Activated T-cell treated with anti-CD3 and anti-CD28 coated beads, Interleukin-2, amount 50 U/mL, for 1 hour (primary cell): ENCODE results near the gene SAMD15.
"Not testable (repeated sequence)": the region's sequence is repeated elsewhere in the genome, so short reads cannot be mapped to it uniquely, and the experiment has no call there.

Experiments
- DNase-seq: peaks from one replicate; pipeline ENCODE4 v3.0.0-alpha.2; 2020

The SAMD15 gene

DNA sequence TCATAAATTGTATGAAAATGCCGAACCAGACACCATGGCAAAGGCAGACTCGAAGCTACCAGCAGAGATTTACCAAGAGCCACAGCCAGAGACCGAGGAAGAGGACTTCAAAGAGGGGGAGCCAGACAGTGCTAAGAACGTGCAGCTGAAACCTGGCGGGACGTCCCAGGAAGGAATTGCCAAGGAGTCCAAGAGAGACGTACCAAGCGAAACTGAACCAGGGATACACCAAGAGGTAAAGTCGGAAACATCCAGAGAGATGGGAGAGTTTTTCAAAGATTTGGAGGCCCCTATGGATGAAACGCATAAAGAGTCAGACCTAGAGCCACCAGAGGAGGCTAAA, 294 bp downstream of the SAMD15 start:
- no peak for DNase-seq

DNA sequence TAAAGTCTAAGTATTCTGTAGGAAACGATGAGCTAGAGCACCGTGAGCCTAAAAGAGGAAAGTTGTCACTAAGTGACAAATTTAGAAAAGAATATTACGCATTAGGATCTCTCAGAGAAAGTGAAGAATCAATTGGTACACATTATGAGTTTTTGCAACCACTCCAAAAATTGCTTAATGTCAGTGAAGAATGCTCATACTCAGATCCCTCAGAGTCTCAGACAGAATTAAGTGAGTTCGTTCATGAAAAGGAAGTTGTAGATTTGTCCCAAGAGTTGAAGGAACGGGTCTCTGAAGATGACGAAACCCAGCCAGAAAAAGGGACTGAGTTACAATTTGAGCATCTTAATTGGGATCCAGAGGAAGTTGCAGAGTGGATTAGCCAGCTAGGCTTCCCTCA, 1.5 kb downstream of the SAMD15 start:
- DNase-seq = no peak

DNA sequence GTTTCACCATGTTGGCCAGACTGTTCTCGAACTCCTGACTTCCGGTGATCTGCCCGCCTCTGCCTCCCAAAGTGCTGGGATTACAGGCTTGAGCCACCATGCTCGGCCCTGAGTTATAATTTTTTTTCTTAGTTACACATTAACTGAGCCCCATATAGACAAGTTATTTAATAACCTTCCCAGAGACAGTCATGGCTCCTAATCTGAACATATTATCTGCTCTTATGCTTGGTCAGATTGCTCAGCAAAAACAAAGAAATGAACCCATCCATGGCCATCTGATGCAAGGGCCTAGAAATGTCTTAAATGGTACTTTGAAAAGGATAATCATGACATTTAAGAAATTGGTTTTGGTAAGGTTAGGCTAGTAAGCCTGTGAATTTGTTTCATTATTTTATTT, 13.0 kb downstream of the SAMD15 start:
- no peak for DNase-seq

DNA sequence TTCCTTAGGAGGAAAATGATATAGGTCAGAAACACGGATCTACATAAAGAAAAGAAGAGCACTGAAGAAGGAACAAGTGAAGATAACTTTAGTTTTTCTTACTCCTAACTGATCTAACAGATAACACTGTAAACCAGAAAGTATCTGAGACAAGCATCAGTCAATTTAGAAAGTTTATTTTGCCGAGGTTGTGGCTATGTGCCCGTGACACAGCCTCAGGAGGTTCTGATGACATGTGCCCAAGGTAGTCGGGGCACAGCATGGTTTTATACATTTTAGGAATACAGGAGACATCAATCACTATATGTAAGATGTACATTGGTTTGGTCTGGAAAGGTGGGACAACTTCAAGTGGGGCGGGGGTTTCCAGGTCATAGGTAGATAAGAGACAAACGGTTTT, 23.0 kb downstream of the SAMD15 start:
- DNase-seq = no peak

DNA sequence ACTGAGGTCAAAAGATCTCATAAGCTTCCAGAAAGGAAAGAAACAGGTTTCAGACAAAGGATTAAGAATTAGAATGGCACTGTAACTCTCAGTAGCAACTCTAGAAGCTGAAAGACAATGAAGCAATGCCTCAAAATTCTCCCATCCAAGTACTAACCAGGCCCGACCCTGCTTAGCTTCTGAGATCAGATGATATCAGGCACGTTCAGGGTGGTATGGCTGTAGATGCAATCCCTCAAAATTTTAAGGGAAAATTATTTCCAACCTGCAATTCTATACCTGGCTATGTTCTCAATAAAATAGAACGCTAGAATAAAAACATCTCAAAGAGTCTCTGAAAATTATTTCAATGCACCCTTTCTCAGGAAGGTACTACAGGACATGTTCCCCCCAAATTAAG, 26.6 kb downstream of the SAMD15 start:
- DNase-seq = no peak

DNA sequence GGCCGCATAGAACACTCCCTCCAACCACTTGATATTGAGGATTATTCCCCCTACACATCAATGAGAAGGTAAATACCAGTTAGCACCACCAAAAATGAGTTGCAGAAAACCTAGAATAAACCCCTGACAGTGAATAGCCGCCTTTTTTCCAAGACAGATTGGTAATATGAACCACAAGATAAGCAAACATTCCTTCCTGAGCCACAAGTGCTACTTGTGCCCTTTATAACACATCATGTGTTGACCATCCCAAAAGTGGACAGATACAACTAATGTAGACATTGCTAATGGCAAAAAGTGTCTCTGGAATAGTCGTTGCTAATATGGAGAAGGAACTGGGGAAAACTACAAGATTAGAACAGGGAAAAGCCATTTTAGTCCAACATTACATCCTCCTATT, 28.9 kb downstream of the SAMD15 start:
- DNase-seq = no peak

DNA sequence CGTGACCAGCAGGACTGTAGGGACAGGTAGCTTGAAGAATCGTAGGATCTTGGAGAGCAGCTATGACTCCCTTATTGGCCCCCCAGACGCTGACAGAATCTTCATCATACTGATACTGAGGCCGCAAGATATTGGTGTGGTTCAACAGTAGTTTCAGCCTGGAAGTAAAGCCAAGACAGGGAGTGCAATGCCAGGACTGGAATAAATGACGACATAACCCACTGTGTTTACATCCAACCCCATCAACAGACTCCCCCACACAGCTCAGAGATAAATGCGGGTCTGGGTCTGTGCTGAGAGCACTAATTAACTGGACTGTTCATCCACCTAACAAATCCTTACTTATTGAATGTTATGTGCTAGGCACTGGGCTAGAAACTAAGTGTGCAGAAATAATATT, 29.5 kb downstream of the SAMD15 start:
- DNase-seq = no peak

DNA sequence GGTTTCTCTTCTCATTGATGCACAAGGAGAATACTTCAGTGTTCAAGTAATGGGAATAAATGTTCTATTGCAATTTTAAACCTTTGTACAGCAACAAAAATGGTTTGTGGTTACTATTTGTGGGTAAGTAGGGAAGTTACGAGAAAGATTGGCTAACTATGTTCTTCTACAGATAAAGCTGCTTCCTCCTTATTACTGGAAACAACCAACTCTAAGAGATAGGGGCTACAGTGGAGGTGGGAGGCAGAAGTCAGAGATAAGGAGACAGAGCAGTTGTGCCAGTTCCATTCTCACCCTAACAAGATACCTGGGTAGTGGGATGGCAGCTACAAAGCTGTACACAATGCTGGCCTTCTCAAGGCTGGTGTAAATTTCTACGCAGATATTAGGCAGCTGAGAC, 30.0 kb downstream of the SAMD15 start:
- no peak for DNase-seq

DNA sequence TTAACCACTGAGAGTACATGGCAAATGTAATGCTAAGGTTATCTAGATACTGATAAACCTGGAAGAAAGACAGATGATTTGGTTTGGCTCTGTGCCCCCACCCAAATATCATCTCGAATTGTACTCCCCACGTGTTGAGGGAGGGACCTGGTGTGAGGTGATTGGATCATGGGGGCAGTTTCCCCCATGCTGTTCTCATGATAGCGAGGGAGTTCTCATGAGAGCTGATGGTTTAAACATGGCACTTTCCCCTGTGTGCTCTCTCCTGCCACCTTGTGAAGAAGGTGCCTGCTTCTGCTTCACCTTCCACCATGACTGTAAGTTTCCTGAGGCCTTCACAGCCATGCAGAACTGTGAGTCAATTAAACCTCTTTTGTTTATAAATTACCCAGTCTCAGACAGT, 32.0 kb downstream of the SAMD15 start:
- DNase-seq = no peak

DNA sequence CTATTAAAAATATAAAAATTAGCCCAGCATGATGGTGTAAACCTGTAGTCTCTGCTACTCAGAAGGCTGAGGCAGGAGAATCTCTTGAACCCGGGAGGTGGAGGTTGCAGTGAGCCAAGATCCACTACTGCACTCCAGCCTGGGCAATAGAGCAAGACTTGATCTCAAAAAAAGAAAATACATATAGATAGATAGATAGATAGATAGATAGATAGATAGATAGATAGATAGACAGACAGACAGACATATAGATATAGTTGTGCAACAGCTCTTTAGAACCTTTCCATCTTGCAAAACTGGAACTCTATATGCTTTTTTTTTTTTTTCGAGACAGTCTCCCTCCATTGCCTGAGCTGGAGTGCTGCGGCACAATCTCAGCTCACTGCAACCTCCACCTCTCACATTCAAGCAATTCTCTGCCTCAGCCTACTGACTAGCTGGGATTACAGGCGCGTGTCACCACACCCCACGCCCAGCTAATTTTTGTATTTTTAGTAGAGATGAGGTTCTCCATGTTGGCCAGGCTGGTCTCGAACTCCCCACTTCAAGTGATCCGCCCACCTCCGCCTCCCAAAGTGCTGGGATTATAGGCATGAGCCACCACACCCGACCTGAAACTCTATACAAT, 38.3 kb downstream of the SAMD15 start:
- DNase-seq = not testable (repeated sequence)

DNA sequence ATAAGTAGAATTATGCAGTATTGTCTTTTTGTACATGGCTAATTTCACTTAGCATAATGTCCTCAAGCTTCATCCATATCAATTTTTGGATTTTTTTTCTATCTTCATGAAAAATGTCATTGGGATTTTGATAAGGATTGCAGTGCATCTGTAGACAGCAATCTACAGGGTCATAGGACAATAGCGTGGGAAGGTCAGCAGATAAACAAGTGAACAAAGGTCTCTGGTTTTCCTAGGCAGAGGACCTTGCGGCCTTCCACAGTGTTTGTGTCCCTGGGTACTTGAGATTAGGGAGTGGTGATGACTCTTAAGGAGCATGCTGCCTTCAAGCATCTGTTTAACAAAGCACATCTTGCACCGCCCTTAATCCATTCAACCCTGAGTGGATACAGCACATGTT, 38.9 kb downstream of the SAMD15 start:
- DNase-seq = not testable (repeated sequence)

DNA sequence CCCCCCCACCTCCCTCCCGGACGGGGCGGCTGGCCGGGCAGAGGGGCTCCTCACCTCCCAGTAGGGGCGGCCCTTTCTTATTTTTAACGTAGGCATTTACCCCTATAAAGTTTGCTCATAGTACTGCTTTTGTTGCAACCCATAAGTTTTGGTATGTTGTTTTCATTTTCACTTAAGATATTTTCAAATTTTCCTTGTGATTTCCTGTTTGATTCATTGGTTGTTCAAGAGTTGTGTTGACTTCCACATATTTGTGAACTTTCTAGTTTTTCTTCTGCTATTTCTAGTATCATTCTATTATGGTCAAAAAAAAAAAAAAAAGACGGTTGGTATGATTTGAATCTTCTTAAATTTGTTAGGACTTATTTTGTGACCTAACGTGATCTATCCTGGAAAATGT, 39.7 kb downstream of the SAMD15 start:
- DNase-seq = no peak

DNA sequence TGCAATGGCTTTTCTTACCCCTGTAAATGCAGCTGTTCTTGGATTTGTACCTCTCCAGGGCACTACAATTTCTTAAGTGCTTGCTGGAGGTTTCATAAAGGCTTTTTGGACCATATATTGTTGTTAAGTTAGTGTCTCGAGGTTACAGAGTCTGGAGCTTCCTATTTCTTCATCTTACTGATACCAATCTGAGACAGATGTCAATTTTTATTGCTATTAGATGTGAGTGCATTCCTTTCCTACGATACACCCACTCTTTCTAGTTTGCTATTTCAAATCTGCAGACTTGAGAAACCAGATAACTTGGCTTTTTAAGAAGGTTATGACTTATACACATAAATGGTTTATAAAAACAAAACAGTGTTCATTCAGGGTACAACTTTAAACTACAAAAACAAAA, 44.0 kb downstream of the SAMD15 start:
- DNase-seq = no peak

DNA sequence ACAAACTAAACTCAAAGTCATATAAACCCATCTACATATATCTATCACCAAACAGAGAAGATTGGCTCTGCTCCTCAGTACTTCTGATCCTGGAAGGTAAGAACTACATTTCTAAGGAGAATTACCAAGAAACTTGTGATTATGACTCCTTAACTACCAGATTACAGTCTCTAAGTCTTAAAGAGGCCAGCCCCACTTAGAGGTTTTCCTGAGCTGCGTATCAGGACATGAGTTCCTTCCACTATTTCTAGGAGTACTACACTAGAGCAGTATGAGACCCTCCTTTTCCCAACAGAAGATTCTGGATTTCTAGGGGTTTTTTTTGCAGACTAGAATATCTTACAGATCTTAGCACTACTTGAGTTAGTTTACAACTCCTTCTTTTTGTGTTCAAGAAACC, 46.2 kb downstream of the SAMD15 start, which contains the start of gene NOXRED1:
Gene NOXRED1, minus strand, starts transcription at position 101 of the 400 bp plus-strand sequence. CDS start 634 bp downstream, outside the sequence.
- DNase-seq = no peak

DNA sequence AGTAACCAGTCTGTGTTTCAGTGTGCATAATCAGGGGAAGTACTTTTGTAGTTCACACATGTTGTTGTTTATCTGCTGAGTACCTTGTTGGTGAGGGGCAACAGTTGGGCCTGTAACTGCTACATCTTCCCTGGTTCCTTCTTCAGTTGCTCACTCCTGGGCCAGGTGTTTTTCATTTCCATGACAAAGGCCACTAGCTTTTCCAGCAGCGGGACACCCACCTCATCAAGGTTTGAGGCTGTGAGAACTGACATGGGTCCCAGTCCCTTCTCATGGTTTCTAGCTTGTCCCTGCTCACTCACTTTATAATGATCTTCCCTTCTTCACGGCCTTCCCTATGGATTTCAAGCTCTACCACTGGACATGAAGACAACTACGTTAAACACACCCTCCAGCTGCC, 47.7 kb downstream of the SAMD15 start:
- DNase-seq = no peak

DNA sequence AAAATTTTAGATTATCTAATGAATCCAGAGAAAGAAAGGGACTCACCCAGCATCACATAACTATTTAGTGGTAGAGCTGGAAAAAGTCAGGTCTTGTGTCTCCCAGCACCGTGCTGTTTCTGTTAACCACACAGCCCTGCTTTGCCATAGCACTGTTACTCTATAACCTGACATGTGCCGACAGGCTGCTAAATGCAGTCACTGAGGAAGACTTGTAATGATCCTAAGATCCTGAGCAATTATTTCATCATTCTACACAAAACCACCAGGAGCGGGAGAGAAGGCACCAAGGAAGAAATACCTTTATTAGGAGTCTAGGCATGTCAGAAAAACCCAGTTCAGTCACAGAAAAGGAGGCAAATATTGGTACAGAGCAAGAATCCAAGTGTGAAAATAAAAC, 49.2 kb downstream of the SAMD15 start:
- DNase-seq = no peak

DNA sequence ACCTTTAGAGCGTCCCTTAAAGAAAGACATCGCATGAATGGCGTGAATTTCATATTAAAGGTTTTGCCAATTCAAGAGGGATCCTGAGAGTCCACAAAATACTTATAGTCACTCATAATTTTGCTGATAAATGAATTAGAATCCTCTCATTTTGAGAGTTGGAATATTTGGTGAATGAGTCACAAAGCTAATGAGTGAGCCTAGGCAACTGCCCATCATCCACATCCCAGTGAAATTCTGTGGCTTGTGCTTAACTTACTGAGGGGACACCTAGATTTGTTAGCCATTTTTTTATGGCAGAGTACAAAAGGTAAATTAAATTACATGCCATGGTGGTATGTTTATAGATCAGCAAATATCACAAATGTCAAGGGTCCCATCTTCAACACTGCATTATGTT, 58.9 kb downstream of the SAMD15 start:
- DNase-seq = no peak

DNA sequence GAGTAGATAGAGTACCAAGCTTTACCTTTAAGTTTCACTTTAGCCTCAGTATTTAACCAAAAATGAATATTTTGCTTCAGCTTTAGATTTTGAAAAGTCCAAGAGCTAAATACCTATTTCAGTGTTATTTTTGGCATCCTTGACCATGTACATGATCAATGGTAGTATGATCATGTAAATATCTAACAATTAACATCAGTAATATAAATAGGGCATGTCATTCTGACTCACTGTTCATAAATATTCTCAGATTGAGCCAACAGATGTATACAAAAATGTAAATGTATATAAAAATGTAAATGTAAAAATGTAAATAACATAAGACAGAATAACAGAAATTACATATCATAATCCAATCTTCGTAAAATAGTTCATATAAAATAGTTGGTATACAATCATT, 61.4 kb downstream of the SAMD15 start:
- DNase-seq = no peak

DNA sequence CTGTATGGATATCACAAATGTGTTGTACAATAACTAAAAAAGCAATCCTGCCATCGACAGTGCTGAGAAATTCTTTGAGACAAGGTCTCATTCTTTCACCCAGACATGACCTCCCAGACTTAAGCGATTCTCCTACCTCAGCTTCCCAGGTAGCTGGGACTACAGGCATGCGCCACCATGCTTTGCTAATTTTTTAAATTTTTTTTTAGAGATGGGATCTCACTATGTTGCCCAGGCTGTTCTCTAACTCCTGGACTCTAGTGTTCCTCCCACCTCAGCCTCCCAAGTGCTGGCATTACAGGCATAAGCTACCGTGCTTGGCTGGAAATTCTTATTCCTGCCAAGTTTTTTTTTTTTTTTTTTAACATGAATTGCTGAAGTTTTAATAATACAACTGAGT, 62.7 kb downstream of the SAMD15 start:
- no peak for DNase-seq
